ENCODE results near the gene ZFAND2B. TPM values are rescaled to one million over a fixed set of nuclear protein-coding genes. Genes with fewer than 3 reads are reported as not detected.

ZFAND2B gene
- polyA plus RNA-seq, 4 donors, result 46.9 to 182 (median 101) TPM

GRCh38 chr2:219177552-219178376 is 28.8 kb upstream of the ZFAND2B start, which contains the start of gene RETREG2:
Gene RETREG2, plus strand, starts transcription at chr2:219178275. Its CDS starts 78 bp downstream, at chr2:219178353.
- no peaks in the 10 kb centered on the region for H3K9me3 ChIP-seq (ENCODE audit: control insufficient read depth in 2 of 2, insufficient read depth in 1 of 2, low read depth in 1 of 2, low read length in 1 of 2)
- H3K27me3 ChIP-seq (ENCODE audit: control insufficient read depth in 3 of 3, insufficient read depth in 3 of 3, low read length in 3 of 3), result no peaks in the 10 kb centered on the region
- DNase-seq (peak; percentile 90 to 98), FAIRE-seq (no peak)
- H3K4me3 ChIP-seq (ENCODE audit: low read depth in 1 of 3, low read length in 3 of 3), result peak within 1 kb of the TSS; percentile 86 to 95 (median 95)
- peaks cover 23 to 65% (median 31%) of the 10 kb centered on the region in 3 donors for H3K36me3 ChIP-seq (ENCODE audit: control insufficient read depth in 3 of 3, insufficient read depth in 2 of 3, low read depth in 1 of 3, low read length in 3 of 3)
- 0% methylated on average over 36 to 67 of the region's 67 CpGs for WGBS, 3 donors
- H3K4me1 ChIP-seq (ENCODE audit: control insufficient read depth in 3 of 3, insufficient read depth in 2 of 3, low read depth in 1 of 3, low read length in 2 of 3), result peaks cover 7 to 10% (median 7%) of the 10 kb centered on the region in 3 donors
- H3K27ac ChIP-seq (ENCODE audit: low read depth in 1 of 3, low read length in 2 of 3), result peak within 1 kb of the TSS; percentile 98 to 100 (median 100)

- DNase-seq, result peak in 1 of 2 donors; percentile 45
- WGBS, 3 donors, result 3% methylated on average over 28 to 45 of the region's 45 CpGs
These were observed 28.0 kb upstream of the ZFAND2B start for GRCh38 chr2:219178377-219179175.

GRCh38 chr2:219179601-219180465 is 26.7 kb upstream of the ZFAND2B start:
- 91 to 97% (median 94%) methylated on average over 9 of the region's 9 CpGs for WGBS, 3 donors
- FAIRE-seq, result no peak
- Histone ChIP-seq H3K36me3 (ENCODE audit: control insufficient read depth in 3 of 3, insufficient read depth in 2 of 3, low read depth in 1 of 3, low read length in 3 of 3) (peaks cover 23 to 56% (median 26%) of the 10 kb centered on the region in 3 donors), H3K4me3 (ENCODE audit: low read depth in 1 of 3, low read length in 3 of 3) (peak overlapping the region in 1 of 3 donors; percentile 59), H3K27ac (ENCODE audit: low read depth in 1 of 3, low read length in 2 of 3) (no peak overlapping the region), H3K27me3 (ENCODE audit: control insufficient read depth in 3 of 3, insufficient read depth in 3 of 3, low read length in 3 of 3) (no peaks in the 10 kb centered on the region), H3K4me1 (ENCODE audit: control insufficient read depth in 3 of 3, insufficient read depth in 2 of 3, low read depth in 1 of 3, low read length in 2 of 3) (peaks cover 5 to 10% (median 7%) of the 10 kb centered on the region in 3 donors), H3K9me3 (ENCODE audit: control insufficient read depth in 2 of 2, insufficient read depth in 1 of 2, low read depth in 1 of 2, low read length in 1 of 2) (no peaks in the 10 kb centered on the region)
- DNase-seq, result no peak

More at GRCh38 chr2:219178377-219179175, 28.0 kb upstream of the ZFAND2B start:
- Histone ChIP-seq H3K27me3 (ENCODE audit: control insufficient read depth in 3 of 3, insufficient read depth in 3 of 3, low read length in 3 of 3) (no peaks in the 10 kb centered on the region), H3K4me1 (ENCODE audit: control insufficient read depth in 3 of 3, insufficient read depth in 2 of 3, low read depth in 1 of 3, low read length in 2 of 3) (peaks cover 7 to 10% (median 7%) of the 10 kb centered on the region in 3 donors), H3K4me3 (ENCODE audit: low read depth in 1 of 3, low read length in 3 of 3) (peak overlapping the region; percentile 59 to 95 (median 95)), H3K36me3 (ENCODE audit: control insufficient read depth in 3 of 3, insufficient read depth in 2 of 3, low read depth in 1 of 3, low read length in 3 of 3) (peaks cover 25 to 64% (median 29%) of the 10 kb centered on the region in 3 donors), H3K9me3 (ENCODE audit: control insufficient read depth in 2 of 2, insufficient read depth in 1 of 2, low read depth in 1 of 2, low read length in 1 of 2) (no peaks in the 10 kb centered on the region), H3K27ac (ENCODE audit: low read depth in 1 of 3, low read length in 2 of 3) (peak overlapping the region; percentile 46 to 100 (median 98))
- no peak for FAIRE-seq

- H3K4me3 ChIP-seq (ENCODE audit: low read depth in 1 of 3, low read length in 3 of 3), result no peak overlapping the region
- DNase-seq, result no peak
- peaks cover 23 to 50% (median 24%) of the 10 kb centered on the region in 3 donors for H3K36me3 ChIP-seq (ENCODE audit: control insufficient read depth in 3 of 3, insufficient read depth in 2 of 3, low read depth in 1 of 3, low read length in 3 of 3)
- H3K27me3 ChIP-seq (ENCODE audit: control insufficient read depth in 3 of 3, insufficient read depth in 3 of 3, low read length in 3 of 3), result no peaks in the 10 kb centered on the region
- H3K27ac ChIP-seq (ENCODE audit: low read depth in 1 of 3, low read length in 2 of 3), result no peak overlapping the region
- 93% methylated on average over 5 of the region's 5 CpGs for WGBS, 3 donors
- peaks cover 3 to 10% (median 4%) of the 10 kb centered on the region in 3 donors for H3K4me1 ChIP-seq (ENCODE audit: control insufficient read depth in 3 of 3, insufficient read depth in 2 of 3, low read depth in 1 of 3, low read length in 2 of 3)
- no peak for FAIRE-seq
- no peaks in the 10 kb centered on the region for H3K9me3 ChIP-seq (ENCODE audit: control insufficient read depth in 2 of 2, insufficient read depth in 1 of 2, low read depth in 1 of 2, low read length in 1 of 2)
These were observed 25.6 kb upstream of the ZFAND2B start for GRCh38 chr2:219180961-219181360.

GRCh38 chr2:219181531-219181930 is 25.1 kb upstream of the ZFAND2B start:
- Histone ChIP-seq H3K27me3 (ENCODE audit: control insufficient read depth in 3 of 3, insufficient read depth in 3 of 3, low read length in 3 of 3) (no peaks in the 10 kb centered on the region), H3K9me3 (ENCODE audit: control insufficient read depth in 2 of 2, insufficient read depth in 1 of 2, low read depth in 1 of 2, low read length in 1 of 2) (no peaks in the 10 kb centered on the region), H3K27ac (ENCODE audit: low read depth in 1 of 3, low read length in 2 of 3) (no peak overlapping the region), H3K4me3 (ENCODE audit: low read depth in 1 of 3, low read length in 3 of 3) (no peak overlapping the region), H3K36me3 (ENCODE audit: control insufficient read depth in 3 of 3, insufficient read depth in 2 of 3, low read depth in 1 of 3, low read length in 3 of 3) (peaks cover 23 to 47% (median 24%) of the 10 kb centered on the region in 3 donors), H3K4me1 (ENCODE audit: control insufficient read depth in 3 of 3, insufficient read depth in 2 of 3, low read depth in 1 of 3, low read length in 2 of 3) (peaks cover 3 to 10% (median 4%) of the 10 kb centered on the region in 3 donors)
- WGBS, 3 donors, result 87 to 97% (median 95%) methylated on average over 6 of the region's 6 CpGs
- FAIRE-seq (no peak), DNase-seq (no peak)

GRCh38 chr2:219182331-219183150 is 24.0 kb upstream of the ZFAND2B start:
- Histone ChIP-seq H3K4me3 (ENCODE audit: low read depth in 1 of 3, low read length in 3 of 3) (no peak overlapping the region), H3K36me3 (ENCODE audit: control insufficient read depth in 3 of 3, insufficient read depth in 2 of 3, low read depth in 1 of 3, low read length in 3 of 3) (peaks cover 23 to 47% (median 24%) of the 10 kb centered on the region in 3 donors), H3K4me1 (ENCODE audit: control insufficient read depth in 3 of 3, insufficient read depth in 2 of 3, low read depth in 1 of 3, low read length in 2 of 3) (peaks cover 3 to 5% (median 4%) of the 10 kb centered on the region in 3 donors), H3K27me3 (ENCODE audit: control insufficient read depth in 3 of 3, insufficient read depth in 3 of 3, low read length in 3 of 3) (no peaks in the 10 kb centered on the region), H3K27ac (ENCODE audit: low read depth in 1 of 3, low read length in 2 of 3) (peak overlapping the region in 1 of 3 donors; percentile 5), H3K9me3 (ENCODE audit: control insufficient read depth in 2 of 2, insufficient read depth in 1 of 2, low read depth in 1 of 2, low read length in 1 of 2) (no peaks in the 10 kb centered on the region)
- no peak for DNase-seq
- 75 to 85% (median 82%) methylated on average over 8 of the region's 8 CpGs for WGBS, 3 donors
- FAIRE-seq, result no peak

- H3K9me3 ChIP-seq (ENCODE audit: control insufficient read depth in 2 of 2, insufficient read depth in 1 of 2, low read depth in 1 of 2, low read length in 1 of 2), result no peaks in the 10 kb centered on the region
- WGBS, 3 donors, result 90 to 93% (median 92%) methylated on average over 6 of the region's 6 CpGs
- DNase-seq (peak in 1 of 2 donors; percentile 51), FAIRE-seq (no peak)
- H3K27me3 ChIP-seq (ENCODE audit: control insufficient read depth in 3 of 3, insufficient read depth in 3 of 3, low read length in 3 of 3), result no peaks in the 10 kb centered on the region
- peaks cover 3 to 5% (median 4%) of the 10 kb centered on the region in 3 donors for H3K4me1 ChIP-seq (ENCODE audit: control insufficient read depth in 3 of 3, insufficient read depth in 2 of 3, low read depth in 1 of 3, low read length in 2 of 3)
- no peak overlapping the region for H3K4me3 ChIP-seq (ENCODE audit: low read depth in 1 of 3, low read length in 3 of 3)
- peak overlapping the region in 1 of 3 donors; percentile 5 for H3K27ac ChIP-seq (ENCODE audit: low read depth in 1 of 3, low read length in 2 of 3)
- H3K36me3 ChIP-seq (ENCODE audit: control insufficient read depth in 3 of 3, insufficient read depth in 2 of 3, low read depth in 1 of 3, low read length in 3 of 3), result peaks cover 23 to 47% (median 24%) of the 10 kb centered on the region in 3 donors
These were observed 23.3 kb upstream of the ZFAND2B start for GRCh38 chr2:219183151-219183772.

All from small intestine (tissue), 7 donors.